Mesodermal cell (in vitro differentiated cells): Measurements from ENCODE around the gene DDX54.

ENCODE experiments used
- H3K27ac ChIP-seq: 2 replicates; pipeline ENCODE4 v1.7.0; 2013; ENCODE audit warnings: mild to moderate bottlenecking, low read depth, low read length, moderate library complexity; ENCODE audit not compliant: severe bottlenecking
- H3K36me3 ChIP-seq: 2 replicates; pipeline ENCODE4 v1.7.1; 2013; ENCODE audit warnings: mild to moderate bottlenecking, low read length, moderate library complexity; ENCODE audit not compliant: control insufficient read depth, insufficient read depth
- H3K4me1 ChIP-seq: one replicate; pipeline ENCODE4 v1.7.1; 2013; ENCODE audit warnings: mild to moderate bottlenecking, low read length; ENCODE audit not compliant: insufficient read depth, control insufficient read depth, poor library complexity, severe bottlenecking
- H3K4me3 ChIP-seq: 2 replicates; pipeline ENCODE4 v1.7.0; 2013; ENCODE audit warnings: low read length, control low read depth, mild to moderate bottlenecking; ENCODE audit not compliant: insufficient read depth, poor library complexity, severe bottlenecking; ENCODE audit errors: extremely low read depth
- H3K9me3 ChIP-seq: 2 replicates; pipeline ENCODE4 v1.7.1; 2013; ENCODE audit warnings: mild to moderate bottlenecking, low read length, moderate library complexity; ENCODE audit not compliant: control insufficient read depth
- WGBS, 2 experiments: methylation state at CpG; one replicate each; pipeline ENCODE4 v1.1.5; 2013; ENCODE audit warnings: missing lambda C conversion rate in 2 of 2; ENCODE audit not compliant: insufficient coverage in 2 of 2; 5-methylcytosine and 5-hydroxymethylcytosine counted together

The DDX54 gene

DNA sequence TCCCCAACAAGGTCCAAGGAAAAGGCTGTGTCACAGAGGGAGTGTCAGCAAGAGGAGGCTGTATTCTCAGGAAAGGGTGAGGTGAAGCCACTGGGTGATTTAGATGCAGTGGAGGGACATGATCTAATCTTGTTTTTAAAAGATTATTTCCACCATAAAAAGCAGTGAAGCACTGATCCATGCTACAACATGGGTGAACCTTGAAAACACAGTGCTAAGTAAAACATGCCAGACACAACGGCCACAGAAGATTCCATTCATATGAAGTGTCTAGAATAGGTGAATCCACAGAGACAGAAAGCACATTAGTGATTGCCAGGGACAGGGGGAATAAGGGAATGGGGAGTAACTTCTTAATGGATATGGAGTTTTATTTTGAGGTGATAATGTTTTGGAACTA, 13.0 kb upstream of the DDX54 start:
- H3K9me3 ChIP-seq: no peaks in the 10 kb centered on the region
- WGBS, 2 experiments: 89 to 100% methylated on average over 1 of the region's 1 CpG

DNA sequence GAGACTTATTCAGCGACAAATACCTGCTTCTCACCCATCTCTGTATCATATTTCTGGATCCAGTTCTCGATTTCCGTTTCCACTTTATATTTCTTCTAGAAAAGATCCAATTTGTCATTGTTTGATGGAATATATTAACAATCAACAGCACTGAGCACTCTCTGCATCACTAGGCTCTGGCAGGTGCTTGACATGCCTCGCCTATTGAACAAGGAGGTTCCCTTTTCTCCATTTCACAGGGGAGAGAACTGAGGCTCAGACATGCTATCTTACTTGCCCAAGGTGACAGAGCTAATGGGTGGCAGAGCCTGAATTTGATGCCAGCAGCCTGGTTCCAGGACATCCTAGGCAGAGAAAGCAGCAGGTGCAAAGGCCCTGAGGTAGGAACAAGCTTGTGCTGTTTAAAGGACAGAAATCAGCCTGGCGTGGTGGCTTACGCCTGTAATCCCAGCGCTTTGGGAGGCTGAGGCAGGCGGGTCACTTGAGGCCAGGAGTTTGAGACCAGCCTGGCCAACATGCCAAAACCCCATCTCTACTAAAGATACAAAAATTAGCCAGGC, 12.3 kb upstream of the DDX54 start:
- Histone ChIP-seq H3K9me3 (no peaks in the 10 kb centered on the region), H3K27ac (no peak overlapping the region), H3K4me1 (peaks cover 29% of the 10 kb centered on the region), H3K4me3 (no peak overlapping the region), H3K36me3 (peaks cover 5% of the 10 kb centered on the region)
- 93 to 100% methylated on average over 1 to 5 of the region's 8 CpGs for WGBS, 2 experiments

More for the DNA sequence above, 13.0 kb upstream of the DDX54 start:
- no peak overlapping the region for H3K27ac ChIP-seq
- peaks cover 22% of the 10 kb centered on the region for H3K4me1 ChIP-seq
- no peak overlapping the region for H3K4me3 ChIP-seq
- H3K36me3 ChIP-seq: no peaks in the 10 kb centered on the region

DNA sequence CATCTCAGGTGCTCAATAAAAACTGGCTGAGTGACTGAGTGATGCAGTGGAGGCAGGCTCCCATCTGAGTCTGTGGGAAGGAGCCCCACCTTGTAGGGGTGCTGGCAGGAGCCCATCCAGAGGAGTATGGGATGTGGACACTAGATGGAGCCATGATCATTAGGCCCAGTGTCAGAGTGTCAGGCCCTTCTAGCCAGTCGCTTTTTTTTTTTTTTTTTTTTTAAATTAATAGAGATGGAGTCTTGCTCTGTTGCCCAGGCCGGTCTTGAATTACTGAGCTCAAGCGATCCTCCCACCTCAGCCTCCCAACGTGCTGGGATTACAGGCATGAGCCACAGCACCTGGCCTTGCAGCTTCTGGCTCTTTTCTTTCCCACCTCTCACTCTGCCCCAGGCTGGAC, 11.7 kb upstream of the DDX54 start:
- WGBS, 2 experiments: 31 to 32% methylated on average over 3 of the region's 4 CpGs
- Histone ChIP-seq H3K4me1 (peaks cover 30% of the 10 kb centered on the region), H3K4me3 (no peak overlapping the region), H3K27ac (no peak overlapping the region), H3K9me3 (no peaks in the 10 kb centered on the region), H3K36me3 (peaks cover 11% of the 10 kb centered on the region)

GRCh38 chr12:113196582-113196981, 11.3 kb upstream of the DDX54 start:
- Histone ChIP-seq H3K9me3 (no peaks in the 10 kb centered on the region), H3K4me3 (no peak overlapping the region), H3K4me1 (peaks cover 33% of the 10 kb centered on the region), H3K36me3 (peaks cover 15% of the 10 kb centered on the region), H3K27ac (no peak overlapping the region)
- 85 to 90% methylated on average over 6 to 7 of the region's 7 CpGs for WGBS, 2 experiments

DNA sequence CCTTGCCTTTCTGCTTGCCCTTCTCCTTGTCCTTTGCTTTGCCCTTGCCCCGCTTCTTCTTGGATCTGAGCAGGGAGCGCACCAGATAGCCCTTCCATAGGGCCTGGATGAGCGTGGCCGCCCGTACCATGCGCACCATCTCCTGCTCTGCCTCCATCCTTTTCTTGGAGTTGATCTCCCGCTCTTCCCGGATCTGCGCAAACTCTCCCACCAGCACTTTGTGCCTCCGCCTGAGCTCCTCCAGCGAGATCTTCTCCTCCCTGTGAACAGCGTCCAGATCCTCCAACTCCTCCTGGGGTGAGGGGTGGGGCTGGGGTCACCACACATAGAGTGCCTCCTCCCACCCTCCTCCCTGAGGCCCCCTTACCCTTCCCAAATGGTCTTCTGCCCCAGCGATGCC, 10.3 kb upstream of the DDX54 start:
- H3K27ac ChIP-seq: no peak overlapping the region

GRCh38 chr12:113194971-113195391, 9.7 kb upstream of the DDX54 start:
- Histone ChIP-seq H3K9me3 (no peaks in the 10 kb centered on the region), H3K27ac (peak overlapping the region; percentile 85), H3K4me3 (no peak overlapping the region), H3K36me3 (peaks cover 20% of the 10 kb centered on the region), H3K4me1 (peaks cover 39% of the 10 kb centered on the region)
- 82 to 93% methylated on average over 4 of the region's 4 CpGs for WGBS, 2 experiments

More for the DNA sequence above, 10.3 kb upstream of the DDX54 start:
- WGBS, 2 experiments: 97 to 98% methylated on average over 6 to 7 of the region's 13 CpGs
- Histone ChIP-seq H3K4me1 (peaks cover 39% of the 10 kb centered on the region), H3K4me3 (no peak overlapping the region), H3K36me3 (peaks cover 20% of the 10 kb centered on the region), H3K9me3 (no peaks in the 10 kb centered on the region)

DNA sequence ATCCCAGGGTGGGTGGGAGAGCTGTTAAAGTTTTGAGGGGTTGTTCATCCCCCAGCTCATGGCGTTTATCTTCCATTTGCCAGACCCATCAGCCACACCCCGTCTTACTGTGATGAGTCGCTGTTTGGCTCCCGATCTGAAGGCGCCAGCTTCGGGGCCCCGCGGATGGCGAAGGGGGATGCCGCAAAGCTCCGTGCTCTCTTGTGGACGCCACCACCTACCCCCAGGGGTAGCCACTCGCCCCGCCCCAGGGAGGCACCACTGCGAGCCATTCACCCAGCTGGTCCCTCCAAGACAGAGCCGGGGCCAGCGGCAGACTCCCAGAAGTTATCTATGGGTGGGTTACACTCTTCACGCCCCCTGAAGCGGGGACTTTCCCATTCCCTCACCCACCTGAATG, 5.9 kb upstream of the DDX54 start:
- Histone ChIP-seq H3K27ac (no peak overlapping the region), H3K4me3 (no peak overlapping the region), H3K9me3 (no peaks in the 10 kb centered on the region), H3K4me1 (peaks cover 43% of the 10 kb centered on the region), H3K36me3 (peaks cover 43% of the 10 kb centered on the region)
- 98 to 99% methylated on average over 19 of the region's 19 CpGs for WGBS, 2 experiments

GRCh38 chr12:113190761-113191160, 5.5 kb upstream of the DDX54 start:
- Histone ChIP-seq H3K9me3 (no peaks in the 10 kb centered on the region), H3K36me3 (peaks cover 43% of the 10 kb centered on the region), H3K4me1 (peaks cover 43% of the 10 kb centered on the region), H3K27ac (no peak overlapping the region), H3K4me3 (no peak overlapping the region)
- WGBS, 2 experiments: 83 to 100% methylated on average over 2 to 4 of the region's 4 CpGs

- Histone ChIP-seq H3K4me1 (peaks cover 29% of the 10 kb centered on the region), H3K9me3 (no peaks in the 10 kb centered on the region), H3K4me3 (no peak overlapping the region), H3K36me3 (peaks cover 43% of the 10 kb centered on the region), H3K27ac (no peak overlapping the region)
- 100% methylated on average over 2 of the region's 2 CpGs for WGBS, 2 experiments
These were observed 4.1 kb upstream of the DDX54 start for GRCh38 chr12:113189361-113189760.

- Histone ChIP-seq H3K9me3 (no peaks in the 10 kb centered on the region), H3K36me3 (peaks cover 36% of the 10 kb centered on the region), H3K4me3 (peak overlapping the region; percentile 3), H3K27ac (no peak overlapping the region), H3K4me1 (peaks cover 12% of the 10 kb centered on the region)
- 91 to 93% methylated on average over 13 of the region's 16 CpGs for WGBS, 2 experiments
These were observed 1.5 kb upstream of the DDX54 start for GRCh38 chr12:113186666-113187325.

- Histone ChIP-seq H3K4me3 (peak overlapping the region; percentile 83), H3K4me1 (peaks cover 6% of the 10 kb centered on the region), H3K36me3 (peaks cover 29% of the 10 kb centered on the region), H3K27ac (peak overlapping the region; percentile 98), H3K9me3 (no peaks in the 10 kb centered on the region)
- WGBS, 2 experiments: 3 to 12% methylated on average over 8 of the region's 11 CpGs
These were observed 721 bp upstream of the DDX54 start for GRCh38 chr12:113186033-113186365.
